Mucosa of stomach (tissue), 1 donor: ENCODE results near the gene FMNL2.

Experiments used
- H3K27me3 ChIP-seq: one replicate; pipeline ENCODE4 v1.7.0; 2013; ENCODE audit warnings: mild to moderate bottlenecking, low read length; ENCODE audit not compliant: control insufficient read depth, insufficient read depth
- H3K36me3 ChIP-seq: one replicate; pipeline ENCODE4 v1.7.0; 2013; ENCODE audit warnings: low read length; ENCODE audit not compliant: control insufficient read depth, insufficient read depth
- H3K4me1 ChIP-seq: one replicate; pipeline ENCODE4 v1.7.0; 2013; ENCODE audit warnings: mild to moderate bottlenecking, low read length; ENCODE audit not compliant: control insufficient read depth, insufficient read depth
- H3K4me3 ChIP-seq: one replicate; pipeline ENCODE4 v1.7.0; 2013; ENCODE audit warnings: low read length
- H3K9ac ChIP-seq: one replicate; pipeline ENCODE4 v1.7.0; 2013; ENCODE audit warnings: mild to moderate bottlenecking, low read length, moderate library complexity
- H3K9me3 ChIP-seq: one replicate; pipeline ENCODE4 v1.7.0; 2013; ENCODE audit warnings: mild to moderate bottlenecking, low read length, moderate library complexity; ENCODE audit not compliant: control insufficient read depth
- donor health status: Pancreatic carcinoma.

Gene FMNL2

DNA sequence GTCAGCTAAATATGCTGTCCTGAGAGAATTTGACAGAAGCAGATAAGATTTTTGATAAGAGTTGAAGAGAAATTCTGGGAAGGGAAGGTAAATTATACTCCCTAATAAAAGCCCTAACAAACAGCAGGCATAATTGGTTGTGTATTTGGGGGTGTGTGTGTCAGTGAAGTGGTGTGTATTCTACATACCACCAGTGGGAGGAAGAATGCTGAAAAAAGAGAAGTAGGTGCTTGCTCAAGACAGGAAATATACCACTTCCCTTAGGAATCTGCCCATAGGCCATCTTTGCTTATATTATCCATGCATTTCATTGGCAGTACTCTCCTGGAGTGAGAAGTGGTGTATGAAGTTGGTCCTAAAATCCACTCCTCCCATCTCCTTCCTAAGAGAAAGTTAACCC, 76.2 kb downstream of the FMNL2 start:
- Histone ChIP-seq H3K27me3 (no peaks in the 10 kb centered on the region), H3K4me1 (peaks cover 35% of the 10 kb centered on the region), H3K36me3 (no peaks in the 10 kb centered on the region), H3K4me3 (no peak overlapping the region), H3K9me3 (no peaks in the 10 kb centered on the region), H3K9ac (no peak overlapping the region)

DNA sequence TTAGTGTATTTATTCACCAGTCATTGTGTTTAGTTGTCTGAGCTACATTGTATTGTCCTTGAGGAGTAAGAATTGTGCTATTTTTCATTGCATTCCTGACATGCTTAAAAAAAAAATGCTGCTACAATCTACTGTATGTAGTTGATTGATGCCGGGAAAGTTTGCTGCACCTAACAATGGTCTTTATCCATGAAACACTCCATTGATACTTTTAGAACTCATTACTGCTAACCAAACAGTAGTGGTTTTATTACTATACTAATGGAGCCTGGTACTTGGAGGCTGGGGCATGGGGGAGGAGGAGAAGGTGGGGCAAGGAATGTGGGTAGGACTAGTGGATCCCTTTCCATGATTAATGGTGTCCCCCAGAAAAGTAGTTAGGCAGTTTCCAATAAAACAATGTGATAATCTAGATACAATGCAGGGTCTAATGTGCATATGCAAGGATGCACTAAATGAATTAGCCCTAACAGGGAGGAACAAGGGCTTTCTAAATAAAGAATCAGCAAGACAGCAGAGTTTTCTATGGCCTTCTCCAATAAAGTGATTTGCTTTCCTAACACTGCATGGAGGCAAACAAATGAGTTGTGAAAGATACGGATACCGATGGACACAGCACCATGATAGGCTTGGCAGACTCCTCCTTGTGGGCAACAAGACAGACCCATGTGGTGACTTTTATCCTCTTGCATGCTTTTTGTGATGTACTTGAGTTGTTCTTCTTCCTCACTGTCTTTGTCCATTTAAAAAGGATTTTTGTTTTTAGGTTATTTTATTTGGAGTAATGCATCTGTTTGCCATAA, 78.5 kb downstream of the FMNL2 start:
- Histone ChIP-seq H3K9ac (no peak overlapping the region), H3K9me3 (no peaks in the 10 kb centered on the region), H3K4me3 (no peak overlapping the region), H3K4me1 (peaks cover 20% of the 10 kb centered on the region), H3K36me3 (no peaks in the 10 kb centered on the region), H3K27me3 (no peaks in the 10 kb centered on the region)

DNA sequence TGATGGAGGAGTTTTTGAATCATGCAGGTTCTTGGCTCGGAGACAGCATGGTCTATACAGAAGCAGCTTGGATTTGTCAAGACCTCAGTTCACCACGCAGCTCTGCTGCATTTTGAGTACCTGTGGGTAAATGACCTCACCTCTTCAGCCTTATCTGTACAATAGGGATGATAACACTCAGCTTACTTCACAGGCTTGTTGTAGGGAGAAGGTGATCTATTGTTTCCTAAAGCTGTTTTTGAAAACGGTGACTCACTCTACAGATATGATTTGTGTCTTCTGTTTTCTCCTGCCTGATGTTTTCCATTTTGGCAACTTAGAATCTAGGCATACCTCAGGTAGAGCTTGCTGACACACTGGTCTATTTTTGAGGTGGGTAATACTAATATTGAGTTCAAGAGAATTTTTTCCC, 80.3 kb downstream of the FMNL2 start:
- H3K9me3 ChIP-seq: no peaks in the 10 kb centered on the region
- no peak overlapping the region for H3K4me3 ChIP-seq
- no peaks in the 10 kb centered on the region for H3K27me3 ChIP-seq
- no peak overlapping the region for H3K9ac ChIP-seq
- H3K4me1 ChIP-seq: peaks cover 16% of the 10 kb centered on the region
- H3K36me3 ChIP-seq: no peaks in the 10 kb centered on the region

GRCh38 chr2:152415796-152416195, 80.8 kb downstream of the FMNL2 start:
- Histone ChIP-seq H3K36me3 (no peaks in the 10 kb centered on the region), H3K9ac (no peak overlapping the region), H3K9me3 (no peaks in the 10 kb centered on the region), H3K27me3 (no peaks in the 10 kb centered on the region), H3K4me3 (no peak overlapping the region), H3K4me1 (peaks cover 13% of the 10 kb centered on the region)

DNA sequence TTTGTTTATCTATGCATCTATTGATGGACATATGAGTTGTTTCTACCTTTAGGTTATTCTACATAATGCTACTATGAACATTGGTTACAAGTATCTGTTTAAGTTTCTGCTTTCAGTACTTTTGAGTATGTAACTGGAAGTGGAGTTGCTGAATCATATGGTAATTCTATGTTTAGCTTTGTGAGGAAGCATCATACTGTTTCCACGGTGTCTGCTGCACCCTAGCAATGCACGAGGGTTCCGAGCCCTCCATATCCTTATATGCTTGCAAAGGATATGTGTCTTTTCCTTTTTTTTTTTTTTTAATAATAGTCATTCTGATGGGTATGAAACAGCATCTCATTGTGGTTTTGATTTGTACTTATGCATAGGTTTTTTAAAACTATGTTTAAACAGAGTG, 83.7 kb downstream of the FMNL2 start:
- peaks cover 28% of the 10 kb centered on the region for H3K4me1 ChIP-seq
- no peak overlapping the region for H3K9ac ChIP-seq
- H3K9me3 ChIP-seq: no peaks in the 10 kb centered on the region
- H3K27me3 ChIP-seq: no peaks in the 10 kb centered on the region
- H3K4me3 ChIP-seq: no peak overlapping the region
- H3K36me3 ChIP-seq: no peaks in the 10 kb centered on the region

GRCh38 chr2:152419944-152420343, 85.0 kb downstream of the FMNL2 start:
- Histone ChIP-seq H3K9ac (no peak overlapping the region), H3K9me3 (no peaks in the 10 kb centered on the region), H3K36me3 (no peaks in the 10 kb centered on the region), H3K4me3 (no peak overlapping the region), H3K27me3 (no peaks in the 10 kb centered on the region), H3K4me1 (peaks cover 25% of the 10 kb centered on the region)

GRCh38 chr2:152420363-152420762, 85.4 kb downstream of the FMNL2 start:
- H3K9me3 ChIP-seq: no peaks in the 10 kb centered on the region
- H3K4me3 ChIP-seq: no peak overlapping the region
- no peaks in the 10 kb centered on the region for H3K36me3 ChIP-seq
- H3K27me3 ChIP-seq: no peaks in the 10 kb centered on the region
- H3K9ac ChIP-seq: no peak overlapping the region
- H3K4me1 ChIP-seq: peaks cover 21% of the 10 kb centered on the region

DNA sequence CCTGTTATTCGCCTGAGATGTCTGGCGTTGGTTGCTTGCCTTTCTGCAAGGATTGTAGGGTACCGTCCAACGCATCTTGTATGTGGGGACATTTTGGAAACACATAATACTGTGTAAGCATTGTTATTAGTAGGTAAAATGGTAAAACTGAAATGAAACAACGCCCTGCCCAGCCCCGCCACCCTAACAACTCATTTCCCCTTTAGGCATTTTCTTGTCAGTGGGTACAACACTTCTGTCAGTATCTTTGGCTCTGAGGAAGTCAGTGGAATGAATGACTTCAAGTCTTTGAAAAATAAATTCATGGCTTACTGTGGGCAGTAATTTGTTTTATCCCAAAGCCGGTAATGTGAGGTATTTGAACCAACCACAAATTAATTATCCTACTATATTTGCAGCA, 86.0 kb downstream of the FMNL2 start:
- Histone ChIP-seq H3K36me3 (no peaks in the 10 kb centered on the region), H3K4me1 (peaks cover 16% of the 10 kb centered on the region), H3K9me3 (no peaks in the 10 kb centered on the region), H3K27me3 (no peaks in the 10 kb centered on the region), H3K9ac (no peak overlapping the region), H3K4me3 (no peak overlapping the region)

DNA sequence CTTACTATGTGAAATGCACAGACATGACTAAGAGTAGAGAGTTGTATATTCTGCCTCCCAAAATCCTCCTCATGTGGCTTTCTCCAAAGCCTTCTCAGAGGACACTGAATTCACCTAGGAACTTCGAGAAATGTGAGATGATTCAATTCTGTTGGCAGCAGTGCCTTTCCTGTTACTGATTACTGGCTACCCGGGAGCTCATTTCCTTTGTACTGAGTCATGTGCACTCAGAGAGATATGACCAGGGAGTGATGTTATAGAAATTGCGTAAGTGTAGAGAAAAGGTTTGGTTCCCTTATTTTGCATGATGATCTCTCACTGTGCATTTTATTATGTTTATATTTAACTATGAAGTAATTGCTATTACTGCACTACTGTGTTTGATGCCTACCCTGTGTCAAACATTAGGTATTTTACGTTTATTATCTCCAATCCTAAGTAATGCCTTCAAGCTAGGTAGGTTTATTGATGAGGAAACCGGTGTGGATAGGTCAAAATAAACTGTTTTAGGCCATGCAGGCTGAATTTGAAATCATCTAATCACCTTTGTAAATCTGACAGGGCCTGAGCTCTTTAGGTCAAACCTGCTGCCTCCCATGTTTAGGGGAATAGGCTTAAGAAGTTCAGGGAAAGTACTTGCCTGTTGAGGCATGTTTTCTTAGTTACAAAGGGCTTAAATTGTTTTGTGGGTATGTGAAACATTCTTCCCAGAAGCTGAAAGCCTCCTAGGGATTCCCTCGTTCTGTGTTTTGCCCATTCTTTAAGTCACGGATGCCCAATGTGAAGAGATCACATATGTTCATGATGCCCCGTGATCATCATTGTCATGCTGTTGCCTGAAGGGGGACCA, 86.8 kb downstream of the FMNL2 start:
- no peaks in the 10 kb centered on the region for H3K9me3 ChIP-seq
- no peak overlapping the region for H3K4me3 ChIP-seq
- no peak overlapping the region for H3K9ac ChIP-seq
- peaks cover 15% of the 10 kb centered on the region for H3K4me1 ChIP-seq
- H3K27me3 ChIP-seq: no peaks in the 10 kb centered on the region
- no peaks in the 10 kb centered on the region for H3K36me3 ChIP-seq

DNA sequence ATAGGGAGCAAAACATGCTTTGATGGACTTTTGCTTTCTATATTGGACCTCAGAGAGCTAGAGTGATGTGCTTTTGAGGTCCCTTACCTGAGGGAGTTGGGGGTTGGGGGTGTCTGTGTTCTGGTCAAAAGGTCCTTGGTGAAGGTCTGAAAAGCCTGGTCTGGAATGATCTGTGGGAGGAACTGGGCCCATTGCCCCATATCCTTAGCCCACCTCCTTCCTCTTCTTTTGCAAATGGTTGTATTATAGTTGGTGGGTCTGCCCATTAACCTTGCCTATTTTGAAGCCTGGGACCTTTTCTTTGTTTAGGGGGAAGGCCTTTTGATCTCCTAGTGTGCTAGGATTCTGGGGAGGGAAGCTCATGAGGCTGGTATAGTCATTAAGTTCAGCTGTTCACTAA, 88.7 kb downstream of the FMNL2 start:
- Histone ChIP-seq H3K9me3 (no peaks in the 10 kb centered on the region), H3K36me3 (no peaks in the 10 kb centered on the region), H3K4me3 (no peak overlapping the region), H3K9ac (no peak overlapping the region), H3K4me1 (peaks cover 19% of the 10 kb centered on the region), H3K27me3 (no peaks in the 10 kb centered on the region)

DNA sequence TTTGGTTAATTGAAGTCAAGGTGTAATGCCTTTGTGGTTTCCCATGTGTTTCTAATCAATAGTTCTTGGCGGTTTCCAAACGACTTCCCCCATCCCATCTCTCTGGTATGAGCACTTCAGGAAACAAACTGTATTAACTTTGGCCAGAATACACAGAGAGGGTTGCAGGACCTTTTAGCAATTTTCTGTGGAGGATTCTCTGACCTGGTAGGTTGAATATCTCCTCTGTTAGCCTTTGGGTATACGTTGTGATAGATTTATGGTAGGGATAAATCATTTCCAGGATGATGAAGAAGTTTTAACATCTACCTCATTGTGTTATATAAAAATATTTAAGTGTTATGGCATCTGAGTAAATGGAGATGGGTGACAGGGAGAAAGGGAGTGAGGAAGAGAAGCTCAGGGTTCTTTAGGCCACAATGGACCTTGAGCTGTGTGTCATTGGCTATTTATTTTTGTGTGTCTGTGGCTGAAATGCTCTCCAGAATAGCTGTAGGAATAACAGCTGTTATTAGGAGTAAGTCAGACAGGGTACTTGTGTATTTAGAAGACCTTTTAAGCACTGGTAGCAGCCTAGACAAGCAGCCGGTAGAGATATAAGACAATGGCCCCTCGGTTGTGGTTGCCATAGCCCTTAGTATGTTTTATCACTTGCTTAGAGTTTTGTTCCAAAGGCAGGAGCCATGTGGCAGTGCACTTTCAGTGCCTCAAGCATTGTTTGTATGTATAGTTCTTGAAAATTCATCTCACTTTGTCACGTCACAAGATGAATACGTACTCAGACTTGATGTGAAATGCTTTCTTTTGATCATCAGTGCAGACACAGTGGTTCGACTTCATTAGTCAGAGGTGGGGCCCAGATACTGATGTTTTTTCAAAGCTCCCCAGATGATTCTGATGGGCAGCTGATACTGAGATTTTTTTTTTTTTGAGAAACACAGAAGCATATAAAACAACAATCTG, 91.1 kb downstream of the FMNL2 start:
- Histone ChIP-seq H3K4me1 (peaks cover 17% of the 10 kb centered on the region), H3K9me3 (no peaks in the 10 kb centered on the region), H3K9ac (no peak overlapping the region), H3K4me3 (no peak overlapping the region), H3K36me3 (no peaks in the 10 kb centered on the region), H3K27me3 (no peaks in the 10 kb centered on the region)
